Ecto neural progenitor cell (in vitro differentiated cells): Measurements from ENCODE around the gene TMEM19.

Experiments
- DNase-seq: peaks from one replicate; pipeline ENCODE4 v3.0.0-alpha.2; 2018; ENCODE audit warnings: low spot score

The TMEM19 gene

DNA sequence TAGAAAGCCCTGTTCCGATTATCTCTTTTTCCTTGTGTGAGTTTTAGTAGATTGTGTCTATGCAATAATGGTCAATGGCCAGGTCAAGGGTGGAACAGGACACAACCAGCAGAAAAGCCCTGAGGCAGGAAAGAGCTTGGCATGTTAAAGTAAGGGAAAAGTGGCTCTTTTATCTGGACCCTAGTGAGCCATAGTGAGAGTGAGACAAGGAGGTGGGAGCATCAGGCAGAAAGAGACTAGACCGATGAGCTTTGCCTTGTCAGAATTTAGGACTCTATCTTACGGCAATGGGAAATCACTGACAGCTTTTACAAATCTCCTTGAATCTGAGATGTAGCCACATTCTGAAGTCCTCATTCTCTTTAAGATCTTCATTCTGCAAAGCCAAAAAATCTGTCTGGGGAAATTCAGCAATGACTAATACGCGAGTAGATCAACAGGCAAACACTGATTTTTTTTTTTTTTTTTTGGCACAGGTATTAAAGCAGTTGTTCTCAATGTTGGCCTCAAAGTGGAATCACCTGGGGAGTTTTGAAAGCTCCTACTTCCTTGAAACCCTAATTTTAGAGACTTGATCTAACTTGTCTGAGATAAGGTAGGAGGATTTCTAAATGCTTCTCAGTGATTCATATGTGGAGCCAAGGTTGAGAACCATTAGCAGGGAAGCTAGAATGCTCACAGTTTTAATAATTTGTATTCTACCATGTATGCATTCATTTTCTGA, 33.9 kb downstream of the TMEM19 start:
- DNase-seq, result no peak

DNA sequence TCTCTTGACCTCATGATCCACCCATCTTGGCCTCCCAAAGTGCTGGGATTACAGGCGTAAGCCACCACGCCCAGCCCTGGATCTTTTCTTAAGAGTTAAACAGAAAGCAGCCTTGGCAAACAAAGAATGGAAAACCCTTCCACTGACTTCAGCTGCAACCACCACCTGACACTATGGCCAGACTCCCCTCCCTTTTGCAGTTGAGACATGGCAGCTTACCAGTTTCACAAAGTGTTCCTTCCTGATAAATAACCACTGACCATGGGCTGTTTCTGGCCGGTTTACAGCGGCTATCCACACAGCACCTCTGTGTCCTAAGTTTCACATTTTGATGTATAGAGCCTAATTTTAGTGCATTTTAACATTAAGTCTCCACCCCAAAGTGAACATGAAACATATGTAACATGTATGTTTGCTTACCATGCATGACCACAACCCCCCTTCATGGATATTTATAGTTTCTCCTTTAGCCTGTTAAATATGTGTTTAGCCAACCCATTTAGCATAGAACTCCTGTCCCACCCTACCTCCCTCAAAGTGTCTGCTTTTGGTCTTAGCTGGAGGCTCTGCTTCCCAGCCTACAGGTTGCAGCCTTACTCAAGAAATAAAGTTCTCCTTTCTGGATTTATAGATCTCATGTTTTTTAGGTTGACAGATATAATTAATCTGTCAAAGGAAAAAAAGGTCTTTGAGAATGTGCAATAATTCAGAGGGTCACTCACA, 36.1 kb downstream of the TMEM19 start:
- DNase-seq, result no peak

DNA sequence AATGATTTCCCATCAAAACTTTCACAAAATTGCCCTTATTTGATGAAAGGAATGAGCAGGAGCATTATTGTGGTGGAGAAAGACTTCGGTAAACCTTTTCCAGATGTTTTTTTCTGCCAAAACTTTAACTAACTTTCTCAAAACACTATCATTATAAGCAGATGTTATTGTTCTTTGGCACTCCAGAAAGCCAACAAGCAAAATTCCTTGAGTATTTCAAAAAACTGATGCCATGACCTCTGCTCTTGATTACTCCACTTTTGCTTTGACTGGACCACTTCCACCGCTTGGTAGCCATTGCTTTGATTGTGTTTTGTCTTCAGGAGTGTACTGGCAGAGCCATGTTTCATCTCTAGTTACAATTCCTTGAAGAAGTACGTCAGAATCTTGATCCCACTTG, 39.1 kb downstream of the TMEM19 start:
- DNase-seq, result no peak

DNA sequence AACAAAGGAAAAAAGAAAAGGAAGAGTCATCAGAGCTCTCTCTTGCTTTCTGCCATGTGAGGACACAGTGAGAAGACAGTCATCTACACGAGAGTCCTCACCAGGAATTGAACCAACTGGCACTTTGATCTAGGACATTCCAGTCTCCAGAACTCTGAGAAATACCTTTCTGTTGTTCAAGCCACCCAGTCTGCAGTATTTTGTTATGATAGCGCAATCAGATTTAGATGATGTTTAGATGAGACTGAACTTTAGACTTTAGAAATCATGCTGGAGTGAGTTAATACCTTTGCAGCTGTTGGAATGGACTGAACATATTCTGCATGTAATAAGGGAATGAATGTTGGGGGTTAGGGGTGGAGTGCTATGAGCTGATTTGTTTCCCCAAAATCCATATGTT, 40.7 kb downstream of the TMEM19 start:
- DNase-seq, result no peak

DNA sequence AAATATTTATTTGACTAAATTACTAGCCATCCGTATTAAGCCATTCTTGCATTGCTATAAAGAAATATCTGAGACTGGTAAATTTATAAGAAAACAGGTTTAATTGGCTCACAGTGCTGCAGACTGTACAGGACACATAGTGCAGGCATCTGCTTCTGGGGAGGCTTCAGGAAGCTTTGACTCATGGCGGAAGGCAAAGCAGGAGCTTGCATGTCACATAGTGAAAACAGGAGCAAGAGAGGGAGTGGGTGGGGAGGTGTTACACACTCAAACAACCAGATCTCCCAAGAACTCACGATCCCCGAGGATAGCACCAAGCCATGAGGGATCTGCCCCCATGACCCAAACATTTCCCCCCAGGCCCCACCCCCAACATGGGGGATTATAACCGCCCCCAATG, 42.1 kb downstream of the TMEM19 start:
- DNase-seq, result no peak

DNA sequence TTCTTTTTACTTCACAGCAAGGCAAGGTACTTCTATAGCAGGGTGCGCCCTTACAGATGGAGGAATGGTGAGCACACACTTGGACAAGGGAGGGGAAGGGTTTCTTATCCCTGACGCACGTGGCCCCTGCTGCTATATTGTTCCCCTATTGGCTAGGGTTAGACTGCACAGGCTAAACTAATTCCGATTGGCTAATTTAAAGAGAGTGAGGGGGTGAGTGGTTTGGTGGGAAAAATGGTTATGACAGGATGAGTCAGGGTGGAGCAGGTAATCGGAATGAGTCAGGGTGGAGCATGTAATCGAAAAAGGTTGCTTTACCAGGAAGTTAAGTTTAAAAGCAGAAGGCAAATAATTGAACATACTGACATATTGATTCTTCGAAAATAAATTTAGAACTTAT, 45.1 kb downstream of the TMEM19 start:
- no peak for DNase-seq

DNA sequence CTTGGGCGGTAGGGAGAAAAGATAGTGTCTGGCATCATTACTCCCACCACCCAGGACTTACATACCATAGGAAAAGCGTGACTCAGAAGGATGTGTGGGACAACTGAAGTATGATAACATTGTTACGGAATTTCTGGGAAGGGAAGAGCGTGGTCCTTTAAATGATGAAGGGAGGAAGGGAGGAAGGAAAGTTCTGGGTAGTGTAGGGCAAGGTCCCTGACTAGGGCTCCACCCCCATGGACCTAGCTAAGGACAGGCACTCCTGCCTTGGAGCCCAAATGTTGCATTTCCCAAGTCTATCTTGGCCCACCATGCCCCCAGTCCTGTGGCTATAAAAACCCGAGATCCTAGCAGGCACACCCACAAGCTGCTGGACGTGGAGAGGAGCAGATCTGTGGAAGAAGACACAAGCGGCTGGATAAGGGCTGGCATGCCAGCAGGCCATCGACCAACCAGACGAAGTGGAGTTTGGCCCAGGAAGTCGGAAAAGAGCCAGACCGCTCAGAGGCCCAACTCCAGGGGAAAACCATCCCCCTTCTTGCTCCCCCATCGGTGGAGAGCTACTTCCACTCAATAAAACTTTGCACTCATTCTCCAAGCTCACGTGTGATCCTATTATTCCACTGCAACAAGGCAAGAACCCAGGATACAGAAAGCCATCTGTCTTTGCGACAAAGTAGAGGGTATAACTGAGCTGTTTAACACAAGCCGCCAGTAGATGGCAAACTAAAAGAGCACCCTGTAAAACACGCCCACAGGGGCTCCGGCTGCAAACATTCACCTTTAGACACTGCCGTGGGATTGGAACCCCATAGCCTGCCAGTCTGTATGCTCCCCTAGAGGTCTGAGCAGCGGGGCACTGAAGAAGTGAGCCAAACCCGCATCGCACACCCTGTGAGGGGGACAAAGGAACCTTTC, 45.8 kb downstream of the TMEM19 start:
- peak; percentile 52 for DNase-seq

DNA sequence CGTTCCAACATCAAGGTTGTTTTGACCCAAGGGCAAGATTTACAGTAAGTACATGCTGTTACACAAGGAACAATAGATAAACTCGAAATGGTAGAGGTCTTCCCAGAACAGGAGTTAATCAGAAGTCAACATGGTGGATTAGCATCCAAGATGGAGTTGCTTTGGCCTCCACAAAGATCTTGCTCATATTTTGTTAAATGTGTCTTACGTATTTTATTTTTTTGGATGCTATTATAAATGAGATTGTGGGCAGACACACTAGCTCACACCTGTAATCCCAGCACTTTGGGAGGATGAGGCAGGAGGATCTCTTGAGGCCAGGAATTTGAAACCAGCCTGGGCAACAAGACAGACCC, 46.5 kb downstream of the TMEM19 start:
- no peak for DNase-seq

DNA sequence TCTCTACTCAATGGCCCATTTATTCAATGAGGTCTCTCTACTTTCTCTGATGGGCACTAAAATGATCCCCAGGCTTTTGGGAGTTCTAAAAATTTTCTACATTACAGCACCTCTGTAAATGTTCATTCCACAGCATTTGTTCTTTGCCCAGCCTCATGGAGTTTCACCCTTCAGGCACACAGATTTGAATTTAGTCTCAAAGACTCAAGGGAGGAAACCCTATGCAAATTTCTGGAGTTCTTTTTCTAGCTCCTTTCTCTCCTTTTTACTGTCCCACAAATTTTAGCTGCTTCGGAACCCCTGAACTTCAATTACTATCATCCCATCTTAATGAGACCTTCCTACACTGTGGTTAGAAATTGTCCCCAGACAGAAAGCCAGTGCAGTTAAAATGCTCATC, 51.3 kb downstream of the TMEM19 start:
- no peak for DNase-seq

DNA sequence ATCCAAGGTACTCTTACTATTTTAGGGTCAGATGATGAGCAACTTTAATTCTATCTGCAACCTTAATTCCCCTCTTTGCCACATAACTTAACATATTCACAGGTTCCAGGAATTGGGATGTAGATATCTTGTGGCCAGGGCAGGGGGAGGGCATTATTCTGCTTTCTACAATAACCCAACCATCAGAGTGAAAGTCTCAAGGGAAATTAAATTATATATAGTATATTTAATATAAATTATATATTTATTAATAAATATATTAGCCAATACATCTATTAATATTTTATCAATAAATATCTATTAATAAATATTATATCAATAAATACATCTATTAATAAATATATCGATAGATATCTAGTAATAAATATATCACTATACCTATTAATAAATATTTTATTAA, 57.1 kb downstream of the TMEM19 start:
- no peak for DNase-seq

DNA sequence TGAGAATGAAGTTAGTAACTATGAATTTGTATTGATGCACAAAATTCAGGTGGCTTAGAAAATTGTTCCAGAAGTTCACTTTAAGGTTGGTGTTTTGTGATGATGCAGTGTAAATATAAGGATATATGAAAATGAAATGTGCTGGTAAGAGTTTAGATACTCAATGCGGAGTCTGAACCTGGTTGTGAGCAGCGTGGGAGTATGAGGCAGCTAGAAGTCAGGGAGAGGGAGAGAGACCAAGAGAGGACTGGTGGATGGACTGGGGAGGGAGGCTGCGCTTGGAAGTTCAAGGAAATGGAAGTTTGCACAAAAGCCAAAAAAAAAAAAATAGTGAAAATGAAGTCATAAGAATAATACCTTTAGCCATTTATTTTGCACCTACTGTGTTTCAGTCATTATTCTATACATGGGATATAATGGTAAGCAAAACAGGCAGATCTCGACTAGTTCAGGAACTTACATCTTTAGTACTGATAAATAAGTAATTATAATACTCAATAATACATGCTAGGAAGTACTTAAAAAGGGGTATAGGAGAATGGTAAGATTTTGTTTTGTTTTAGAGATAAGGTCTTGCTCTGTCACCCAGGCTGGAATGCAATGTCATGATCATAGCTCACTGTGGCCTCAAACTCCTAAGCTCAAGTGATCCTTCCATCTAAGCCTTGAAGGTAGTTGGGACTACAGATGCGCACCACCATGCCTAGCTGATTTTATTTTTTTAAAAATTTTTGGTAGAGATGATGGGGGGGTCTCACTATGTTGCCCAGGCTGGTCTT, 58.8 kb downstream of the TMEM19 start:
- DNase-seq, result no peak

DNA sequence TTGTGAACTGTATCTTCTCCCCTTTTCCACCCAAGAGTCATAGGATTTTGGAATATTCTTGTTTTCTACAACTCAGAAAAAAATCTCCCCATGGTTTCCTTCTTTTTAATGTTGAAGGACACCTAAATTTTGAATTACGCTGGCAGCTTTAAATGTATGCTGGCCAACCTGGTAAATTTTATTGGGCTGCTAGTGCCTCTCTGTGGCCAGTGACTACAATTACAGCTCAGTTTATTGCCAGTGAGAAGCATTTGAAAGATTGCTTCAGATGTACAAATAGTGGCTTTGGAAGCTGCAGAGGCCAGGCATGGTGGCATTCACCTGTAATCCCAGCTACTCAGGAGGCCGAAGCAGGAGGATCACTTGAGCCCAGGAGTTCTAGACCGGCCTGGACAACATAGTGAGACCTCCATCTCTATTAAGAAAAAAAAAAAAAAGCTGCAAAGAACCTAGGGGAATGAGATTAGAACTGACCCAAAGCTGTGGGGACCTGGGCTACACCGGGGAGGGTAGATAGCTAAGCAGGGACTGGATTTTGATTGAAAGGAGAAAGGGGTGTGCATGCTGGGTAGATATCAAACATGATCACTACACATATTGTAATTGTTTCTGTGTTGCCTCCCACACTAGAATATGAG, 61.2 kb downstream of the TMEM19 start:
- no peak for DNase-seq

DNA sequence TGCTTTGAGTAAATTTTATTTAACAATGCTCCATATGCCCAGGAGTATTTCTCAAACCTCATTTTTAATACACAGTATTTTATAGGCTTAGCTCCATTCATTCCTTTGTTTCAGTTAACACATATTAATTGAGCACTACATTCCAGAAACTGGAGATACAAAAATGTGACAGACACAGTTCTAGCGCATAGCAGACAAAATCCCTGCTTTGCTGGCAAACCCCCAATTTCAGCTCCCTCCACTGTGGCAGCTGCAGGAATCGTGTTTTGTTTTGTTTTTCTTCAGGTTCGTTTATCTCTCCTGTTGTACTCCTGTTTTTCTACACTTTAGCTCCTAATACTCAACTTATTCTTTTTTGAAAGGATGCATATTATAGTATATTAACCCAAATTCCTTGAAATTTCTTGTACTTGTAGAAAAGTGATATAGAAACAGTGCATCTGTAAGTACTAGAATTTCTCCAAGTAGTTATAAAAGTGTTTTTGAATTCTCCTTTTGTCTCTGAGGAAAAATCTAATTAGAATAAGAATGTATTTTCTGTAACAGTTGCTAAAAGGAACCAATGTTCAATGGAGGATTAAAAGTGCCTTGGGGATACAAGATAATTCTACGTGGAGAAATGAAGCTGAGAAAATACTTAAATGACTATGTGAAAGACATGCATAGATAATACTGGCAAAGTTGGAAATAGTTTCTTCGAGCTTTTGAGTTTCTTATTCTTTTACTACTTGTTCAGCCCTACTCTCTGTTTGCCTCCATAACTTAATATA, 62.4 kb downstream of the TMEM19 start:
- no peak for DNase-seq

DNA sequence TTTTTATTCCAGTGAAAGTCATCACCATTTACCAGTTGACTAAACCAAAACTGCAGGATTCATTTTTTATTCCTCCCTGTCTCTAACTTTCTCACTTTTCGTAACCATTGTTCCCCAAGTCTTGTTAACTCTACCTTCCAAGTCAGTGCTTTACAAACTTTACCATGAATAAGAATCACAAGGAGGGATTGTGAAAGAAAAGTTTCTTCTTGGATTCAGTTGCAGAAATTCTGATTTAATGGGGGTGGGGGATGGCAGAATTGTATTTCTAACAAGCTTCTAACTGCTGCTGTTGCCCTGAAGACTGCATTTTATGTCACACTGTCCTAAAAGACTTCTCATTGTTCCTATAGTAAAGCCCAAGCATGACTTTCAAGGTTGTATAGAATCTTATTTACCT, 63.8 kb downstream of the TMEM19 start:
- no peak for DNase-seq

DNA sequence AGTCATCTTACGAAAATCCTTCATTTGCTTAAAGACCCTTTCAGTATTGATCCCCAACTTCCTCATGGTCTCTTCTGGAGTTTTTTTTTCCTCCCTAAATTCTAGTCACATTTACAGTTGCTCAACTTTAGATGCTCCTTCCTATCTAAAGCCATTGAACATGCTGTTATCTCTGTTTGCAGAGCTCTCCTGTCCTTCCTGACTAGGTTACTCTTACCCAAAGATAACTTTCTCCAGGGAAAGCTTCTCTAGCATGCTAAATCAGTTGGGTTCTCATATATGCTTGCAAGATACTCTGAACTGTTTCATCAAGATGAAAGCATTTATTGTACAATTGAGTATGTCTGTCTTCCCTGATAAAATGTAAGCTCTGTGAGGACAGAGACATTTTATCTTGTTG, 67.0 kb downstream of the TMEM19 start:
- DNase-seq, result no peak
